COR-L47 (cell line): ENCODE measurements around the gene SAFB2.
A peak's percentile ranks its signal among the peaks of the same experiment; 100 is the strongest.

Experiments
- DNase-seq: peaks from one replicate; lab custom pipeline; 2025; lab: John Stamatoyannopoulos, UW

The SAFB2 gene

DNA sequence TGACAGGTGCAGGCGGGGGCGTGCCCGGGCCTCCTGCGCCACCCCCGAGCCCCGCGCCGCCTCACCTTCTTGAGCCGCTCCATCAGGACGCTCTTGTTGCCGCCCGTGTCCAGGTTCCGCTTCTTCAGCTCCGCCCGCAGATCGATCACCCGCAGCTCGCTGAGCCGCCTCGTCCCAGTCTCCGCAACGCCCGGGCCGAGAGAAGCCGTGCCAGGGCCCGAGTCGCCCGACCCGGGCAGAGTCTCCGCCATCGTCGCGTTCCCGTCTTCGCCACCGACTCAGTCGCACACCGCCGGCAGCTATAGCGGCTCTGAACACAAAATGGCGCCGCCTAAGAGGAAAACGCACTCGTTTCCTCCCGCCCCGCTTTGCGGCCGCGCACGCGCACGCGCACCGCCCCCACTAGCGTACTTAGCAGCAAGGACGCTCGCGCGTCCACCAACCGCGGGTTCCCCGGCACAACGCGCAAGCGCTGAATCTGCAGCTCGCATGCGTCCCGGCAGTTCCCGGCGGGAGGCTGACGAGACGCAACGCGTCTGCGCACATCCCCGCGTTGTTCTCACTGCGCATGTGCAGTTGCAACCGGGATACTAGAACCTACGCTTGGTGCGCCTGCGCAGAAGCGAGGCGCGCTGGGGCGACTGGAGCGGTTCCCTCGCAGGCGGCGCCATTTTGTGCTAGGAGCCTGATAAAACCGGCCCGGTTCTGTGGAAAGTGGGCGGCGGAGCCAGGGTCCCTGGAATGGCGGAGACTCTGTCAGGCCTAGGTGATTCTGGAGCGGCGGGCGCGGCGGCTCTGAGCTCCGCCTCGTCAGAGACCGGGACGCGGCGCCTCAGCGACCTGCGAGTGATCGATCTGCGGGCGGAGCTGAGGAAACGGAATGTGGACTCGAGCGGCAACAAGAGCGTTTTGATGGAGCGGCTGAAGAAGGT lies at the start of gene SAFB2, which contains the start of gene SAFB:
SAFB2 (minus strand) TSS at position 312 of the 932 bp plus-strand sequence; CDS start at position 251, 61 bp downstream.
SAFB (plus strand) TSS at position 619 of the 932 bp plus-strand sequence; CDS start at position 742, 123 bp downstream.
- DNase-seq = peak; percentile 100

DNA sequence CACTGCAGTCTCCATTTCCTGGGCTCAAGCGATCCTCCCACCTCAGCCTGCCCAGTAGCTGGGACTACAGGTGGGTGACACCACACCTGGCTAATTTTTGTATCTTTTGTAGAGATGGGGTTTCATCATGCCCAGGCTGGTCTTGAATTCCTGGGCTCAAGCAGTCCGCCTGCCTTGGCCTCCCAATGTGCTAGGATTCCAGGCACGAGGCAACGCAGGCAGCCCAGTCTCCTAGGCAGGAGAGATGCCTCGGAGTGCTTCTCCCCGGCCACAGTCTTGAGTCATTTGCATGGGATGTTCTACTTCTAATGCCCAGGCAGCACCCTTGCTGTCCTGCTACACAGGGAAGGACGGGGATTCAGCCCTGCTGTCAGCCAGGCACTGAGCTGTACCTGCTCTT lies 49.0 kb upstream of the SAFB2 start:
- DNase-seq = no peak

DNA sequence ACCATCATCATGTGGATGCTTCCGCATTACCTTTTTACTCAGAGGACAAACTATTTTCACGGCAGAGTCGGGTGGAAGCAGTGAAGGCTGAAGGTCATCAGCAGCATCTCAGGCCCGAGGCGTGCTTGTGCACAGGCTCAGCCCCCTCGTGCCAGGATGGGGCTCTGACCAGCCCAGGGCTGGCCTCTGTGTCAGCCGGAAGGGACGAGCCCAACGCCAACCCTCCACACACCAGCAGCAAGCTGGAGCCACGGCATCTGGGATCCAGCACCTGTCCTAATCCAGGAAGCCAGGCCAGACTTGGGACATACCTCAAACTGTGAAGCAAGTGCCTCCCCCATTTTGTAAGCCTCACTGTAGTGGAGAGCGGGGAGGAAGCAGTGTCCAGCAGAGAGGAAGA lies 46.6 kb upstream of the SAFB2 start:
- DNase-seq = no peak

DNA sequence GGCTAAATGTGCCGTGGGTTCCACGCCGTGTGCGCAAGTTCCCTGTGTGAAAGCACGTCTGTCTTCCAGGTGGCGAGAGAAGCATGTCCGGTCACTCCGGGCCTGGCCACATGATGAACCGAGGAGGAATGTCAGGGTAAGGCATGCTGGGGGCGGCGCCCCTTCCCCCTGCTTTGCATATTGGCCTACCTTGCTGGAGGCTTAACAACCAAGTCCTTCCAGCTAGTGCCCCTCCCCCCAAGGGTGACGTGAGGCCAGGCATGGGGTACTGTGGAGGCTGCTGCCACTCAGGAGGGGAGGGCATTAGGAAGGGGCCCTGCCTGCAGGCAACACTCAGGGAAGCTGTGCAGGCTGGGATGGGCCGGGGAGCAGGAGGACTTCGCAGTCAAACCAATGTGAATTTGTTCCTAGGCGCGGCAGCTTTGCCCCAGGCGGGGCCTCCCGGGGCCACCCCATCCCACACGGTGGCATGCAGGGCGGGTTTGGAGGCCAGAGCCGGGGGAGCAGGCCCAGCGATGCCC lies 45.2 kb upstream of the SAFB2 start:
- DNase-seq = no peak

DNA sequence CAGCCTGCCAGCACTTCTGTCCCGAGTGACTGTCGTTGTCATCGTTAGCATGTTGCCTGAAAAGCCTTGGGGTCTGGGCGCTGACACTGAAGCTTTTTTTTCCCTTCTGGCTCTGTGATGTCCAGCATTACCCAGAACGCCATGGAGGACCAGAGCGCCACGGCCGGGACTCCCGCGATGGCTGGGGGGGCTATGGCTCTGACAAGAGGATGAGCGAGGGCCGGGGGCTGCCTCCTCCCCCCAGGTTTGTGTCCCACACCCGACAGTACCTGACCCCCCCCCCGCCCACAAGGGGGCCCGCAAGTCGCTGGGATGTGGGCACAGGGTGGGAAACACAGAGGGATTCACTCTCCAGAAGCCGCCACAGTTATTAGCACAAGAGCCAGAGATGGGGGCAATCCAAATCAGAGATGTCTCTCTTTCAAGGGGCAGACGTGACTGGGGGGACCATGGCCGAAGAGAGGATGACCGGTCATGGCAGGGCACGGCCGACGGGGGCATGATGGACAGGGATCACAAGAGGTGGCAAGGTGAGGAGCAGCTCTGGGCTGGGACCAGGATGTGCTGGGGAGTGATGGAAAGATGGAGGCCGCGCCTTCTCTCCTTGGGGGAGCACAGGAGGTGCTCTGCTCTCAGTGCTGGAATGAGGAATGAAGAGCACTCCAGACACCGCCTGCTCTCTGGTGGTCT lies 44.5 kb upstream of the SAFB2 start:
- DNase-seq = no peak

DNA sequence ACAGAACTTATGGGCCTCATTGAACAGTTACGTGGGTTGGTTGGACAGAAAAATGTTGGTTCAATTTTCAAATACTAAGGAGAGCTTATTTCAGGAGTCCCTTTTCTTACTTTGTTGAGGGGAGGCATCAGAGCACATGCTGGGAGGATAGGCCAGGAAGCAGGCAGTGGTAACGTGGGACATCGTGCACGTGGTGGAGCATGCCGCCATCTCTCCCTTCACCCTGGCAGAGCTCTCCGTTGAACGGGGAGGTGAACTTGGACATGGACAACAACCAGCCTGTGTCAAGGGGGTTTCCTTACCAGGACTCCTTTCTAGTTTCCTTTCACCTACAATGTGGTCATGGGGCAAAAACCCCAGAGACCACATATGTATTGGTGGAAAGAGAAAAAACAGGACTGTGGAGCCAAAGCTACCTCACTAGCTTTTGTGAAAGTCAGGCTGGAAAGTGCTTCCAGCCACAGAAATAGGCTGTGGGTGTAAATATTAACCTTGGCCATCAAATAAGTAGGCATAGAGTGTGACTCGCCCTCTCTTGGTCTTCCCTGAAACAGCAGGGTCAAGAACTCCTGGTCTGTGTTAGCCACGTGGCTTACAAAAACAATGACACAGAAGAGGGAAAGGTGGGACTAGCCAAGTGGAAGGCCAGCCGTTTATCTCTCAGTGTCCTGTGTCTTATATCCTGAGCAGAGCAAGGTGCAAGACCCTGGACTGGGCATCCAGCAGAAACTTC lies 43.4 kb upstream of the SAFB2 start:
- DNase-seq = no peak

DNA sequence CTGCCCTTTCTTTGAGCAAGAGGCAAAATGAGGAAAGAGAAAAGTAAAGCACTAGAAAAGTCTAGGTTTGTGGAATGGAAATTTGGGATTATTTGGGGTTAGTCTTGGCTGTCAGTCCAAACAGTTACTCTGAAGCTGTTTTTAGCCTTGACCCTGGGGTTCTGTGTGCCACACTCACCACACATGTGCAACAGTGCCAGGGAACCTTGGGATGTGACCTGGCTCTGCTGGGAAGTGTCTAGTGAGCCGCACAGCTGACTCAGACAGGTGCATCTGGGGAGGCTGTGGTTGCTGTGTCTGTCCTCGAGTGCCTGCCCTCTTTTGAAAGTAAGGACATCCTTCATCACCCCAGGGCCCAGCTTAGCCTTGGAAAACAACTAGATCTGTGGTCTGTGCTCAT lies 41.9 kb upstream of the SAFB2 start:
- no peak for DNase-seq

DNA sequence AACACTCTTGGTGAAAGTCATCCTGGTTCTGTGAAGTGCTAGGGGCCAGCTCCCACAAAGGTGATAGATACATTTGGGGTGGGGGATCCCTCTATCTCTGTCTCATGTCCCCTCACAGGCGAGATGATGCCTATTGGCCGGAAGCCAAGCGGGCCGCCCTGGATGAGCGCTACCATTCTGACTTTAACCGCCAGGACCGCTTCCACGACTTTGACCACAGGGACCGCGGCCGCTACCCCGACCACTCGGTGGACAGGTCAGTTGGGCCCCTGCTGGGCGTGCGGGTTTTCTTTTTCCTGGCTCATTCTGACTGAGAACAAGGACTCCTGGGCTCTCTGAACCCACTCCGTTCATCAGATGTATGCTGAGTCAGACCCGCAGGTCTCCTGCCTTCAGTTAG lies 41.3 kb upstream of the SAFB2 start:
- DNase-seq = no peak

DNA sequence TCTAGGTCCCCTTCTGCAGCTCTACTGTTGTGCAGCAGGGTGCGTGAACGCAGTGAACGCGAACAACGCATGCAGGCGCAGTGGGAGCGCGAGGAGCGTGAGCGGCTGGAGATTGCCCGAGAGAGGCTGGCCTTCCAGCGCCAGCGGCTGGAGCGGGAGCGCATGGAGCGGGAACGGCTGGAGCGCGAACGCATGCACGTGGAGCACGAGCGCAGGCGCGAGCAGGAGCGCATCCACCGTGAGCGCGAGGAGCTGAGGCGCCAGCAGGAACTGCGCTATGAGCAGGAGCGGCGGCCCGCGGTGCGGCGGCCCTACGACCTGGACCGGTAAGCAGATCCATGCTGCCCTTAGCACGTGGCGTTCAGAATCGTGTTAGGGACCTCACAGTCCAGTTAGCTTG lies 38.9 kb upstream of the SAFB2 start:
- DNase-seq = no peak

DNA sequence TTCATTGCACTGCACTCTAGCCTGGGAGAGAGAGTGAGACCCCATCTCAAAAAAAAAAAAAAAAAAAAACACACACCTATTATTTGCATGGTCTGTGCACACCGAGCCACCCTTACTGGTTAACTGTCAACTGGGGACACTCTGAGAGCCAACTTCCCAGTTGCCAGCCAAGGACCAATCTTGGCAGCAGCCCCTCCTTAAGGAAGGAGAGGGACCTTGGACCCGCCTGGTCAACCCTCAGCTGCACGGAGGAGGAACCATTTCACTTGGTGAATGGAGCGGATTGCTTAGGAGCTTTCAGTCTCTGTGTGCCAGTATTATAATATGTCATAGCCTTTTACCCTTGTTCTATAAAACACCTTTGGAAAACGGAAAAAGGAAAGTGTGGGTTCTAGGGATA lies 32.8 kb upstream of the SAFB2 start:
- no peak for DNase-seq

DNA sequence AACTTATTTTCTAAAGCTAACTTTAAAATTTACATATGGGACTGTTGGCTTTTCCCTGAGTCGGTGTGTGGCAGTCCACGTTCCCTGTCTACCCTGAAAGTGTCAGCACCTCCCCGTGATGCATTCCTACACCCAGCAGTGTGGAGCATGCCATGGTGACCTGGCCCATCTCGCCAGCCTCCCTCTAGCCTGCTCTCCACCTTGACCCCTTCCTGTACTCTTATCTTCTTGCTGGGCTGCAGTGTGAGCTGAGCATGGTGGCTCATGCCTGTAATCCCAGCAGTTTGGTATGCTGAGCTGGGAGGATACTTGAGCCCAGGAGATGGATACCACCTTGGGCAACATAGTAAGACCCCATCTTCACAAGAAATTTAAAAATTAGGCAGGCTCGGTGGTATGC lies 32.4 kb upstream of the SAFB2 start:
- no peak for DNase-seq

DNA sequence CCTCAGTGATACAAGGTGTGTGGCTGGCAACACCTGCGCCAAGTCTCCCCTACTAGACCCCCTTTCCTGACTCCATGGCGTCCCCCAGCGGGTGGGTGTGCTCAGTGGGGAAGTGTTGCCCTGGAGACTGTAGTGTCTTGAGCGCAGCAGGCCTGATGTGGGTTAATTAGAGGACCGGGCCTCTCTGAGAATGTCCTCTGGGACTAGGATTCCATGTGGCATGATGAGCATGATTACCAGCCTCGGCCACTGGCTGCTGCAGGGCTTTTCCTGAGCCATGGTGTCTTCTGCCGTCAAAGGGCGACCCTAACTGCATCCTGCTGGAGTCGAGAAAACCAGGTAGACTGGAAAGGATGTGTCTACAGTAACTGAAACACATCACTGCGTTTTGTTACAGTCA lies 29.7 kb upstream of the SAFB2 start:
- DNase-seq = no peak

DNA sequence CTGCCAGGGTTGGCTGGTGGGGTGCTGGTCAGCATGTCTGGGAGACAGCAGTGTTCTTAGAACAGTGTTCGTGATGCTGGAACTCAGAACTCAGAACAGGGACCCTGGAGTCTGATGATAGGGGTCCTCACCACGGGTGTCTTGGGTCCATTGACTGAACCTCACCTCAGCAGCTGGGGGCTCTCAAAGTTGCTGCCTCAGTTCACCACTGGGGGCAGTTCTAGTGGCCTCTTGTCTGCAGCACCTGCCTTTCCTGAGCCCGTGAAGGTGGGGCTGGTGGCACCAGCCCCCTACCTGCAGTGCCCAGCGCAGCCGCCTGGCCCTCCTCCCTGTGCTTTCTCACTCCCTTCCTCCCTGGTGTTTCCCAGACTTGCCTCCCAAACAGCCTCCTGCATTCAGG lies 28.8 kb upstream of the SAFB2 start:
- no peak for DNase-seq

DNA sequence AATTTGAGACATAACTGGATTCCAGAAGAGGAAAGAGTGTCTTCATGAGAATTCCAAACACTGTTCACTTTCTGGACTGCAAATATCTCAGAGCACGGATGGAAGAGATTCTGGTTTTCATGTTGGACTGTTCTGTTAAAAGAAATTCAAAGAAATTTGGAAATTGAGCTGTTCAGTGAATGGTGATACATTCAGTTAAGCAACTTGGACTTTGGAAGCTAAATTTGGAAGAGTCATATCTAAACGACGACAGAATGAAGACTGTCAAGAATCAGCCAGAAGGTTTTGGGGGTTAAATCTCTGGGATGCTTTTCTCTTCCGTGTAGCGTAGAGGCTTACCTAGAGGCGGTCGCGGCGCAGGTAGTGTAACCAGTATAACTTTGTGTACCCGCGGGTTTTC lies 25.9 kb upstream of the SAFB2 start:
- no peak for DNase-seq

DNA sequence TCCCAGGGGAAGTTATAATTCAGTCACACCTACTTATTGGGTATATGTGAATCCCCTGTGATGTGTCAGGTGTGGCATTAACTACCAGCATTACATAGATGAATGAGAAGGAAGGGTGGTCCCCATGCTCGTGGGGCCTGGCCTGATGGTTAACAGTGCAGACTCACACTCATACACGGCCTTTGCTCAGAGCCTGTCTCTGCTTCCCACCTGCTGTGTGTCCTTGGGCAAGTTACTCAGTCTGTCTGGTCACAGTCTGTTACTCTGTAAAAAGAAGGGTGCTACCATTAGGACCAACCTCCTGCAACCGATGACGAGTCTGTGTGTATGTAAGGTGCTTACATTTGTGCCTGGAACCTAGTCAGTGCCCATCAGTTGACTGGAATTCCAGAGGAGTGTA lies 24.1 kb upstream of the SAFB2 start:
- no peak for DNase-seq

DNA sequence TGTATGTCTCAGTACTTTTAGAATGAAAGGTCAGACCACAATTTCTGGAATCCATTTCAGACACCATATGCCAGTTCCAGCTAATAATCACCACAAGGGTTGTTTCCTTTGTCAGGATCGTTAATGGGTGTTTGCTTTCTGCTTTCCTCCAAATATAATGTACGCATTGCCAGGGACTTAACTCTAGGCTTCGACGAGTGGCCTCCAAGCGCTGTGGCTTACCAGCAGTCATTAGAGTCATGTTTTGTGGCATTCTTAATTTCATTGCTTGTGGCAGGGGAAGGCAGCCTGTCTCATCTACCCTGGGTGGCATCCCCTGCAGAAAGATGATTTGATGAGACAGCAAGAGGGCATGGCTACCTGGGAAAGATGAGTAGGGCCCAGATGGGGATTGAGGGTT lies 22.8 kb upstream of the SAFB2 start:
- DNase-seq = no peak

DNA sequence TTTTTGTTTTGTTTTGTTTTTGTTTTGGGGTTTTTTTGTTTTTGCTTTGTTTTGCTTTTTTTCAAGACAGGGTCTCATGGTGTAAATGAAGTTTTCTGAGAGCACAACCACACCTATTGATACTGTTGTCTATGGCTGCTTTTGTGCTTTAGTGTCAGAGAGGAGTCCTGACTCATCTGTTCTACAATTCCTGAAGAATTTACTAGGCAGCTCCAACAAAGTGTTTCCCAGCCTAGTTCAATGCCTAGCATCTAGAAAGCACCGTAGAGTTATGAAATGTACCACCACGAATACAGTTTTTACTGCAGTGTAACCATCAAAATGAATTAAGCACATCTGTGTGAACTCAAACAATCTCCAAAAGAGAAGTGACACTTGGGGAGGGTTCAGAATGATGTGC lies 21.5 kb upstream of the SAFB2 start:
- DNase-seq = no peak

DNA sequence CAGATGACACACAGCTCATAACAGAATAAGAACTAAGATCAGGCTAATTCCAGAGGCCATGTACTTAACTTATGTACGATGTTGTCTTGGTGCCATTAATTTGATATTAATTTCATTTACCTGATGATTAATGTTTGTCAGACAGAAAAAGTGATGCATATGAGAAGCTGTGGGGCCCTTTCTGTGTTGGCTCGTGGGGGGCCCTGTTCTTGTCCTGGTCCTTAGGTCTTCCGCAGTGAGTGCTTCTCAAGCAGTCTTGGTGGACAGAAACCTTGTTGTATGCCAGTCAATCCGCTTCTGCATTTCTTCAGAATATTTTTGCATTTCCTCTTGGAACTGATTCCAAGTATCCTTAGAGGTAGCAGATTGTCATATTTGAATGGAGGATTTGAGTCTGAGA lies 20.5 kb upstream of the SAFB2 start:
- no peak for DNase-seq

DNA sequence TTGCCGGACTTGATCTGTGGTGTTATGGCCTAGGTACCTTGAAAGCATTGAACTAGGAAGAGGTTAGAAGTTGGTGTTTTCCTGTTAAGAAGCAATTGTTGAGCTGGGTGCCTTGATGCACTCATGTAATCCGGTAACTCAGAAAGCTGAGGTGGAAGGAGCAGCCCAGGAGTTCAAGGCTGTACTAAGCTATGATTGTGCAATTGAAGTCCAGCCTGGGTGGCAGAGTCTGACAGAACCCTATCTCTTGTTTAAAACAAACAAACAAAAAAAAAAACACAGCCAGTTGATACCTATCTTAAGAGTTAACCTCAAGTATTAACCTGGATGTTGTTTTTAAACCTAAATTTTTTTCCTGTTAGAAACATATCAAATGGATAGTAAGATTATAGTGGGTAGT lies 19.6 kb upstream of the SAFB2 start:
- DNase-seq = no peak

DNA sequence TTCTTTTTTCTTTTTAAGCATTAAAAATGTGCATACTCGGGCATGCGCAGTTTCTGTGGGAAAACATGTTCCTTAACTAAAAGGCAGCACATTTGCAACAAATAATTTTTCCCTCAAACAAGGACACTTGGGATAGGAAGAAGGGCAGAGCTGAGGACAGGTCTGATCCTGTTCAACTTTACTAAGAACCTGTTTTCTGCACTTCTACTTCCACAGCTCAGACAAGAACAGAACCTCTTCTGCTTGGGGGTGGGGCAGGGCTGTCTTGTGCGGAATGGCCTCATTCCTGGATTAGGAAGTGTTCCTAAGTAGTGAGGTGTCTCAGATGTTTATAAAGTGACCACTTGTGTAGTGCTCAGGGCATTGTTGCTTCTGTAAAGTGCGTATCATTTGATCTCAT lies 18.6 kb upstream of the SAFB2 start:
- no peak for DNase-seq

DNA sequence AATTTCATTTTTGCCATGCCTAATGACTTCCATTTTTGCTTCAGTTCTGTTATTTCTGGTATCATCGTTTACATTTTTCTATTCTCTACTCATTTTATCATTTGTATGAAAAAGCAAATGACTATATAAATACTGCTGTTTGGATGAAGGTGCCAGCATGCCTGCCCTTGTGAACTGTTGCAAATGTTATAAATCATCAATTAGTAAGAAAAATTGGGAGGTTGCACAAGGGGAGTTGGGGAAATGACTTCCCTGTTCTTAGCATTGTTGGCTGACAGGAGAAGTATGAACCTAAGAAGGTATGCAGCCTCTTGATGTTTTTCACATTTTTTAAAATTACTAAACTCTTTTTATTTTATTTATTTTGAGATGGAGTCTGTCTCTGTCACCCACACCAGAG lies 15.4 kb upstream of the SAFB2 start:
- no peak for DNase-seq

DNA sequence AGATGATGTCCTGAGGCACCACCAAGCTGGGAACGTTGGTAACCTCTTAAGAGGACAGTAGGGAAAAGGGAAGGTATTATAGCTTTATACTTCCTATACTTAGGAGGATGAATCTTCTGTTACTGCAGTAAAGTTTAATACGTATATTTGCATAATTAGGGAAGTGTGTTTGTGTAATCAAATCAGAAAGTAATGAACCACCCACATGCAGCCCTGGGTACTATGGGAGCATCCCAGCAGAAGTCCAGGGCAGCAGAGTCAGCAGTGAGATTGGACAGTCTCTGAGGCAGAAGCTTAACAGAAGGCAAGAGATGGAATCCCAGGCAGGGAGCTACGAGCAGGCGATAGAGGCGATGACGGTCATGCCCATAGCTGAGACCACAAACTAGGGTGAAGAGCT lies 12.9 kb upstream of the SAFB2 start:
- no peak for DNase-seq
